HG02840 (cell line): ENCODE results near the gene PRELID1.
"Not testable (repeated sequence)": the region's sequence is repeated elsewhere in the genome, so short reads cannot be mapped to it uniquely, and the experiment has no call there.

Experiments used
- ATAC-seq: cut with Tn5 transposase; IDR thresholded peaks from one replicate; pipeline ENCODE4 v1.9.1; 2021; ENCODE audit warnings: mild to moderate bottlenecking, moderate library complexity, moderate number of reproducible peaks; ENCODE audit not compliant: unreplicated experiment, low FRiP score

PRELID1 gene

GRCh38 chr5:177333420-177334154, 30.0 kb downstream of the PRELID1 start:
- no peak for ATAC-seq

DNA sequence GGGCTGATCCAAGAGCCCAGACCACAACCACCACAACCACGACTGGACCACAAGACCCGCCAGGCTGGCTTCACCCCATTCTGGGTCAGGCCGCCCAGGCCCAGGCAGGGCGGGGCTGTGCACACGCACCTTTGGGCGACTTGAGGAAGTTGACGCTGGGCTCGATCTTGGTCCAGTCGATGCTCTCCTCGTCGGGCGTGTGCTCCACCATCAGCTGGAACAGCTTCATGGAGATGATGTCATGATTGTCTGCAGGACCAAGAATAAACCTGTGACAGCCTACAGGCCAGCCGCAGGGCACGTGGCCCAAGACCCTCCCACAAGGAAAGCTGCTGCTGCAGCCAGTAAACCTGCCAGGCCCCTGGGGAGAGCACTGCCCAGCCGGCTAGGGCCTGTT, 30.6 kb downstream of the PRELID1 start:
- ATAC-seq = no peak

DNA sequence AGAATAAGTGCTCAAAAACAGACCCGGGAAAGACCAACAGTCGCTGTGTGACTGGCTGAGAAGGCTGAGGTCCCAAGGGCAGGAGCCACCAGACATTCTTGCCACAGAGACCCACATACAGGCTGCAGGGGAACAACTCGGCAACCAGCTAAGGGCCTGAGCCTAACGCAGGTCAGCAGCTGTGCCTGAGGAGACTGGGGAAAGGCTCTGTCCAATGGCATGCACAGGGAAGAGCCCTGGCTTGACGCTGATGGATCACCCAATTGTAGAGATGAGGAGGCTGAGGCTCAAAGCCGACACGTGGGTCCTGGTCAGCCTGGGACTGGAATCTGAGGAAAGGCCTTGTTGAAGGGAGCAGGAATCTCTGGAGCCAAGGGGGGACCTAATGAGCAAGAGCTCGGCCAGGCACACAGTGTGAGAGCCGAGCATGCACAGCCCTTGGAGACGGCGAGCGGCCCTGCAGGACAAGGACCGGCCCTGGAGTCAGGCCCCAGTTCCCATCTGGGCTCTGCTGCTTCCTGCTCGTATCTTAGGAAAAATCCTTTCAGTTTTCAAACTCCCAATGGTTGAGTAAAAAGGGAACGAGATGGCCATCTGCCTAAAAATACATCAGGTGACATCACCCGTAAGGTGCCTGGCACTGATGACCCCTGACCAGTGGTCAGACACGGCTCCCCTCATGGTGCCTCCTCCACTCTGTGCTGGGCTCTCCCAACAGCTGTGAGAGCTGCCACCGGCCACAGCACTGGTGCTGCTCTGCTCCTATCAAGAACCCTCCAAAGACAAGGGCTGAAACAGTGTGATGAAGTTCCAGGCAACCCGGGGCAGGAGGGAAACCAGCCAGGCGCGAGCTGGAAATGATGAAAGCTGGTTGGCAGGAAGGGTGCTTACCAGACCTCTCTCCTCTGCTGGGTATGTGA, 31.4 kb downstream of the PRELID1 start:
- ATAC-seq = no peak

DNA sequence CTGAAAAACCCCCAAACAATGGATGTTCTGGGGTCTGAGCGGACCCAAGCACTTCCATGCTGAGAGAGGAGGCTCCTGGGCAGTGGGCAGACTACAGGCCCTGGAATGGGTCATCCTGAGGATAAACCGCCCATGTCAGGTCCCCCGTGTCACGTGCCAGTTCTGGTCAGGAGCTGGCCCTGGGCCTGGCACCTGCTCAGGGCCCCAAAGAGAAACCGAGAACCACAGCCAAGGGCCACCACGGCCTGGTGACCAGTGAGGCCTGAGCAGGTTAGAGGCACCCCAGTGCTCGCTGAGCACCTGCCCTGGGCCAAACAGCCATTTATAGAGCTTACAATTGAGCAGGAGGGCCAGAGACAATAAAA, 32.1 kb downstream of the PRELID1 start:
- ATAC-seq = no peak

- ATAC-seq = no peak
Measured at GRCh38 chr5:177336112-177336511, 32.5 kb downstream of the PRELID1 start.

DNA sequence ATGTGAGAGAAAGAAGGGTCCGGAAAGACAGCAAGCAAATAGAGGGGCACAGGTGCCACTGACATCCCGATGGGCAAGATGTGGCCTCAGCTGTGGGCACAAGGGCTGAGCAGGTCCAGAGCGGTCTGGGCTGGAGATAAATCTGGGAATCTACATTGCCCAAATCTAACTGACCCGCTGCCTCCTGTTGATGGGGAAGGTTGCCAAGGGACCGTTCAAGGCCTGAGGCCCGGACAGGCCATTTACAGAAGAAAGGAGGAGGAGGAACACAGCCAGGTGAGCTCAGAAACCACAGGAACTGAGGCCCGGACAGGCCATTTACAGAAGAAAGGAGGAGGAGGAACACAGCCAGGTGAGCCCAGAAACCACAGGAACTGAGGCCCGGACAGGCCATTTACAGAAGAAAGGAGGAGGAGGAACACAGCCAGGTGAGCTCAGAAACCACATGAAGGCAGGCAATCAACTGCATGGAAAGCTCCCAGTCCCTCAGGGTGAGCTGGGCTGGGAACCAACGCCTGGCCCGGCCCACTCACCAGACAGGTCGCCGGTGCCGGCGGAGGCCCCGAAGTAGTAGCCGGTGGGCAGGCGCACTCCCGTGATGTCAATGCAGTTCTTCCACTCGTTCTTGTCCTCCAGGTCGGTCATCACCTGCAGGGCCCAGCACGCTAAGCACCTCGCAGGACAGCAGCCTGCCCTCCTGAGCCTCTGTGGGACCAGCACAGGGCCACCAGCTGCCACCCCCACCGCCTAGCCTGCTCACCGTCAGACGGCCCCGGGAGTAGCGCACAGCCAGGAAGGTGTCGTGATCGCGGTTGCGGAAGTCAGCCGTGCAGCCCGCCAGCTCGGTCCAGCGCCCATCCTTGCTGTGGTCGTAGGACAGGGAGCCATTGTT, 33.2 kb downstream of the PRELID1 start:
- ATAC-seq = no peak

DNA sequence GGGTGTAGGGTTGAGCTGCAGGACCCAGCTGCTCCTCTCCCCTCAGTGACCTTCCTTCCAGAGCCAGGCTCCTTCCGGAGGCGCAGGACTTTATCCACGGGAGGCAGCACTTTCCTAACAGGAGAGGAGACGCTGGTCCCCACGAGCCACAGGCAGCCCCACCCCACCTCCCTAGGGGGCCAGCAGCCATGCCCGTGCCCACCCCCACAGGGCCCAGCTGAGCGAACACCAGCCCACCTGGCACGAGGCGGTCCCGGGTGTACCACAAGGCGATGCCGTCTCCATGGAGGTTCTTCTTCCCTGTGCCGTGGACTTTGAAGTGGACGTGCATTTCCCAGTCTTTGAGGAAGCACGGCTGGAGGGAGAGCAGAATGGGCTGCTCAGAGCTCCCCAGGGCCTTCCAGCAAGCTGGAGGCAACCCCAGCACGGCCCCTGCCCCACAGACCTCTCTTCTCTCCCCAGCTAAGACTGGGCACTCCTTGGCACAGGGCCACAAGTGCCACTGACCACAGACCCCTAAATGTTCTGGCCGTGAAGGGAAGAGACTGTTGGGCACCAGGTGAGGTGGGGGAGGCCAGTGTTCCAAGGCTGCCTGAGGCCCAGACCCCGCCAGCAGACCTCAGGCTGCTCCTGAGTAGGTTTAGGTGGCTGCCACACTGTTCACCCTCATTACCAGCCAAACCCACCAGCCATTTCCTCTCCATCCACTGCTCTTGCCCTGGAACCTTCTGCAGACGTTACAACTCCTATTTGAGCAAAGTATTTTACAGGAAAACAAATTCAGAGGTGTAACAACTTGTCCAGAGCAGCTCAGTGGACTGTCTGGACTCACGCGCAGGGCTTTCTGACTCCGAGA, 34.9 kb downstream of the PRELID1 start:
- no peak for ATAC-seq

- no peak for ATAC-seq
Measured at GRCh38 chr5:177339107-177339638, 35.6 kb downstream of the PRELID1 start.

- not testable (repeated sequence) for ATAC-seq
Measured at GRCh38 chr5:177343000-177343399, 39.4 kb downstream of the PRELID1 start.

DNA sequence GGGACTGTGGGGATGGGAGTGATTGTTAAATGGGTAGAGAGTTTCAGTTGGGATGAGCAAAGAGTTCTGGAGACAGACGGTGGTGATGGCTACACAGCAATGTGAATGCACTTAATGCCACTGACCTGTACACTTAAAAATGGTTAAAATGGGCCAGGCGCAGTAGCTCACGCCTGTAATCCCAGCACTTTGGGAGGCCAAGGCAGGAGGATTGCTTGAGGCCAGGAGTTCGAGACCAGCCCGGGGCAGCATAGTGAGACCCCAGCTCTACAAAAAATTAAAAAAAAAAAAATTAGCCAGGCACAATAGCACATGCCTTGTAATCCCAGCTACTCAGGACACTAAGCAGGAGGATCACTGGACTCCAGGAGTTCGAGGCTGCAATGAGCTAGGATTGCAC, 40.2 kb downstream of the PRELID1 start:
- no peak for ATAC-seq

DNA sequence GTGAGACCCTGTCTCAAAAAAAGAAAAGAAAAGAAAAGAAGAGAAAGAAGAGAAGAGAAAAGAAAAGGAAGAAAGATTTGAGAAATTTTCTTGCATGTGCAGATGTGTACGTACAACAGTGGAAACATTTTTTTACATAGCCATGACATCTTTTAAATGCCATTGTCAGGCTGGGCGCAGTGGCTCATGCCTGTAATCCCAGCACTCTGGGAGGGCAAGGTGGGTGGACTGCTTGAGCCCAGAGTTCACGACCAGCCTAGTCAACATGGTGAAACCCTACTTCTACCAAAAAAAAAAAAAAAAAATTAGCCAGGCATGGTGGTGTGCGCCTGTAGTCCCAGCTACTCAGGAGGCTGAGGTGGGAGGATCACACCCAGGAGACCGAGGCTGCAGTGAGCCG, 41.3 kb downstream of the PRELID1 start:
- no peak for ATAC-seq

DNA sequence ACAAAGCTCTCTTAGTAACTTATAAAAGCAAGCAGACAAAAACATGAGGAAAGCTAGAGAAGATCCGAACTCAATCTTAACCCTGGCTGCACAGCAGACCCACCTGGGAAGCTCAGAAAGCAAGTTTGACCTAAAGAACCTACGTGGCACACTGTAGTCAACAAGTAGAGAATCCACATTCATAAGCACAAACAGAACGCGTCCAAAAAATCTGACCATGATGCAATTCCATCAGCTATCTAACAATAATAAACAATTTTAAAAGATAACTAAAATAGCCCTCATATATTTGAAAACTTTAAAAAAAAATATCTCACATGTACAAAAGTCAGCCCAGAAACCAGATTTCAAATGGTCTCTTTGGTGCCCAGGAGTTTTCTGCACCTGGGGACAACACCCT, 43.2 kb downstream of the PRELID1 start:
- no peak for ATAC-seq

GRCh38 chr5:177347699-177348098, 44.1 kb downstream of the PRELID1 start:
- ATAC-seq = no peak

GRCh38 chr5:177349362-177349647, 45.7 kb downstream of the PRELID1 start:
- ATAC-seq = no peak

DNA sequence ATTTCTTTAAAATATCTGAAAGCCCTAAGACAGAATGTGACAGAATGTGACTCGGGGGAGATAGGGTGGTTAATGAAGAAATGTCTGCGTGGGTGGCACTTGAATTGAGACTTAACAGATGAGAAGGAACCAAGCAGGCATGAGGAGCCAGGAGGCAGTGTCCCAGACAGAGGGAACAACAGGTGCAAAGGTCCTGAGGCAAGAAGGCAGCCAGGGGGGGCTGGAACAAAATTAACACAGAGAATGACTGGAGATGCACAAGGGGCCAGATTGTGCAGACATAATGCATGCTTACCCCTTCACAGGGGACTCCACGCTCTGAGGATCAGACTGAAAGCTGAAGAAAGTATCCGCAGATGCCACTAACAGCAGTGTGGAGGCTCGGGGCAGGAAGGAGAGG, 46.2 kb downstream of the PRELID1 start:
- no peak for ATAC-seq

- peak; percentile 9 for ATAC-seq
Measured at GRCh38 chr5:177350776-177351391, 47.3 kb downstream of the PRELID1 start.

DNA sequence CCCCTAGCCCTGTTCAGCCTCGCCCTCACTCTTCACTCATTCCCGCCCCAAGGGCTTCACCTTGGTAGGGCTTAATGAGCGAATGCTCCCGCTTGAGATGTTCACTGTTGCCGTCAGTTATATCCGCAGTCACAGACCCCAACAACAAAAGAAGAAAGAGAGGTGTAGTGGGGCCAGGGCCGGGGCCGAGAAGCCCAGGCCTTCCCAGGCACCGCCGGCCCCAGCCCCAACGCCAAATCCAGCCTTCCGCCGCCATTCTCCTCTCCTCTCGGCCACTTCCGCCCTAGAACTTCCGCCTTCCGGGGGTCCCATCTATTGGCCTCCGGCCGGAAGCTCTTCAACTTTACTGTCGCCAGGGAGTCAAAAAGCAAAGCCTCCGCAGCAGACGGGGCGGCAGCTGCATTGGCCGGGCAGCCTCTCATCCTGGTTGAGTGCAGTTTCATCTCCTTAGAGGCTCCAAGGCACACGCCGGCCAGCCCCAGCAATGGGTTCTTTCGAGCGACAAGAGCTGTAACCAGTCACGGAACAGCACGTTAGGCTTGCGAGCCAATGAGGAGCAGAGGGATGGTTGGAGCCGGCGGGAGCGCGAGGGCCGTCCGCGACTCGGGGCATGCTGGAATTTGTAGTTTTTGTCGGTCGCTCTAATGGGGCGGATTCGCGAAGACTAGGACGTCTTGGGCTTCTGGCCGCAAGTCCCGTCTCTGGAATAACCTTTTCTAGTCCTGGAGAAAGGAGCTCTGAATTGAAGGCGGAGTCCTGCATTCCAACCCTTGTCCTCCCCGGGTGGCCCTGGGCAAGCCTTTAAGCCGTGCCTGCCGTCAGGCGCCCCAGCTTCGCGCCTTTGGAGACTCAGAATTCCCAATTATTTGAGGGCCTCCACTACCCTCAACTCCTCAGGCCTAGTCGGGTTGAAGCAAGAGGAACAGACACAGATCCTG, 48.1 kb downstream of the PRELID1 start, which contains the start of gene LMAN2:
LMAN2 (minus strand) TSS at position 277 of the 938 bp plus-strand sequence; CDS start at position 256, 21 bp downstream.
- peak; percentile 94 for ATAC-seq

GRCh38 chr5:177353093-177353492, 49.5 kb downstream of the PRELID1 start:
- no peak for ATAC-seq
